HG03103 (cell line): ENCODE data around the gene ATP8B2.
"Not testable (repeated sequence)": the region's sequence is repeated elsewhere in the genome, so short reads cannot be mapped to it uniquely, and the experiment has no call there.

Experiments used
- ATAC-seq: cut with Tn5 transposase; IDR thresholded peaks from one replicate; pipeline ENCODE4 v1.9.1; 2021; ENCODE audit warnings: low read depth; ENCODE audit not compliant: unreplicated experiment

ATP8B2 gene

DNA sequence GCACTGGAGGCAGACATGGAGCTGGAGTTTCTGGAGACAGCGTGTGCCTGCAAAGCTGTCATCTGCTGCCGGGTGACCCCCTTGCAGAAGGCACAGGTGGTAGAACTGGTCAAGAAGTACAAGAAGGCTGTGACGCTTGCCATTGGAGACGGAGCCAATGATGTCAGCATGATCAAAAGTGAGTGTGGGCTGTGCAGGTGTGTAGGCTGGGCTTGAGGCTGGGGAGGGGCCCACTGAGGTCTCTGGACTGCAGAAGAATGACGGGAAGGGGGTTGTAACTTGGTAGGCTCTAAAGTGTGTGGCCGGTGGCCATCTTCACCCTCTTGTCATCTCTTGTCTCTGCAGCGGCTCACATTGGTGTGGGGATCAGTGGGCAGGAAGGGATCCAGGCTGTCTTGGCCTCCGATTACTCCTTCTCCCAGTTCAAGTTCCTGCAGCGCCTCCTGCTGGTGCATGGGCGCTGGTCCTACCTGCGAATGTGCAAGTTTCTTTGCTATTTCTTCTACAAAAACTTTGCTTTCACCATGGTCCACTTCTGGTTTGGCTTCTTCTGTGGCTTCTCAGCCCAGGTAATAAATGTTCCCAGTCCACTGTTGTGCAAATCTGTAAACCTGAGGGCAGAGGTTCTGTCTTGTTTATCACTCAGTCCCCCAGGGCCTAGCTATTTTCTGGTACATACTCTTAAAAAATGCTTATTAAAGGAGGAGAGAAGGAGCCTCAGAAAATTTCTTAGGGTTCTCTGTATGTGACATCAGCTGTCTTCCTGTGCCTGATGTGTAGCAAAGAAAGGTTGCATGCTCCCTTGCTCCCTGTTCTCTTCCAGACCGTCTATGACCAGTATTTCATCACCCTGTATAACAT, 19.9 kb downstream of the ATP8B2 start:
- no peak for ATAC-seq

- no peak for ATAC-seq
Observed at GRCh38 chr1:154346276-154346917, 21.1 kb downstream of the ATP8B2 start.

DNA sequence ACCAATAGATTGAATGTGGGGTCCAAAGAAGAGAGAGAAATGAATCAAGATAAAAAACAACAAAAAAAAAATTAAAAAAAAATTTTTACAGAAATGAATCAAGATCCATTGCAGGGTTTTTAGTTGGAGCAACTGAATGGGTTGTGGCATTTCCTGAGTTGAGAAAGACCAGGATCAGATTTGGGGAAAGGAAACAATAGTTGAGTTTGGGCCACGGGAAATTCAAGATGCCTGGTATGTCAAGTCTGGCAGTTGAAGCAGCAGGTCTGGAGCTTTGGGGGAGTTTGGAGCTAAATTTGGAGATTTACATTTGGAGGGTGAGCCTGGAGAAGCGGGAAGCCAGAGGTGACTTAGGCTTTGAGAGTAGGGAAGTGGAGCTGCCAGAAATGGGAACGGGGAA, 22.6 kb downstream of the ATP8B2 start:
- ATAC-seq: no peak

- ATAC-seq: no peak
Observed at GRCh38 chr1:154348429-154349076, 23.2 kb downstream of the ATP8B2 start.

- ATAC-seq: no peak
Observed at GRCh38 chr1:154349121-154349520, 23.8 kb downstream of the ATP8B2 start.

DNA sequence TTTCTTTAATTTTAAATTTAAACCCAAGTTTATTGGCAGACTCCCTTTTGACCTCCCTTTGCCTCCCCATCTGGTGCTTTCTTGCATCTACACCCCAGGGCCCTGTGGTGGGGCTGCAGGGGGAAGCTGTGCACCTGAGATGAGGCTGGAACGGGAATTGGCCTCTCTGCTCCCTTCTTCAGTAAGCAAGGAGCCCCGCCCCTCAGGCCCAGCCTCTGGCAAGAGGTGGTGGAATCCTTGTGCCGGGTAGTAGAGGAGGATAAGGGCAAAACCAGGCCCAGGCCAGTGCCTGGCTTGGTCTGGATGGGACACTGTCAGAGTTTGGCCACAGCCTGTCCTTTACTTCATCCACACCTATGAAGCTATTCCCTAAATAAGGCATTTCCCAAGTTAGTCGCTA, 25.1 kb downstream of the ATP8B2 start:
- no peak for ATAC-seq

DNA sequence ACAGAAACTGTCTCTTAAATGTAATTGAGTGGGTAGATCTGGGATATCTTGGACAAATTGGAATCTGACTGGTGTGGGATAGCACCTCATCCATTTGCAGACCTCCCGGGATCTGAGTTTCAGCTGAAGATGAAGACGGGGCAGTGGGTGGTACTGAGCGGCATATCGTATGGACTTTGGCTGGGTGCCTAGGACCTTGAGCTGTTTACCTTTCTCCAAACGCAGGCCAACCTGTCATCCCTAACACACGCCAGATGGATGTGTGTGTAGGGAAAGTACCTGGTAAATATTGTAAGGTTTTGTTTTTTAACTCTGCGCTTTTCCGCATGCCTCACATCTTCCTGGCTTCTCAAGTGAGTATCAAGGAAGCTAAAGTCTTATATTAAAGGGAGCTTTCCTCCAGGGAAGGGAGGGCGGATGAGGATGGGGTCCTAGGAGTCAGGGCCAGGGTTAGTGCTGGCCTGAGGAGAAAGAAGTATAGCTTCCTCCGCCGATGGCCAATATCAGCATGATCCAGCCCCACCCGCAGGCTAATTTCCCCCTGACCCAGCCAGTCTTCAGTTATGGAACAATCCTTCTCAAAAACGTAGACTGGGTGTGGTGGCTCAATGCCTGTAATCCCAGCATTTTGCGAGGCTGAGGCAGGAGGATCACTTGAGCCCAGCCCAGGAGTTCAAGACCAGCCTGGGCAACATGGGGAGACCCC, 26.2 kb downstream of the ATP8B2 start:
- ATAC-seq: no peak

DNA sequence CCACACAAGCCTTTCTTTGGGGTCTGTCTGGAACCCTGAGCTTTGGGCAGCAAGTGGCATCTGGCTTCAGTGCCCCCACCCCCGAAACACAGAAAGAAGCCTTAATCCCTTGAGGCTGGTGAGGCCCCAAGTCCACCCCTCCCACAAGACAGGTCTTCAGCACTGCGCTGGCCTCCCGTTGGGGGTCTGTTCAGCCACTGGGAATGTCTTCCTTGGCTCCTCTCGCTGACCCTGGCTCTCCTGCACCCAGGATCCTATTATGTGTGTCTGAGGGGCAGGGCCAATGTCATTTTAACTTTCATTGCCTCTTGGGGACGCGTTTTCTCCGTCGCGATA, 26.9 kb downstream of the ATP8B2 start:
- no peak for ATAC-seq

DNA sequence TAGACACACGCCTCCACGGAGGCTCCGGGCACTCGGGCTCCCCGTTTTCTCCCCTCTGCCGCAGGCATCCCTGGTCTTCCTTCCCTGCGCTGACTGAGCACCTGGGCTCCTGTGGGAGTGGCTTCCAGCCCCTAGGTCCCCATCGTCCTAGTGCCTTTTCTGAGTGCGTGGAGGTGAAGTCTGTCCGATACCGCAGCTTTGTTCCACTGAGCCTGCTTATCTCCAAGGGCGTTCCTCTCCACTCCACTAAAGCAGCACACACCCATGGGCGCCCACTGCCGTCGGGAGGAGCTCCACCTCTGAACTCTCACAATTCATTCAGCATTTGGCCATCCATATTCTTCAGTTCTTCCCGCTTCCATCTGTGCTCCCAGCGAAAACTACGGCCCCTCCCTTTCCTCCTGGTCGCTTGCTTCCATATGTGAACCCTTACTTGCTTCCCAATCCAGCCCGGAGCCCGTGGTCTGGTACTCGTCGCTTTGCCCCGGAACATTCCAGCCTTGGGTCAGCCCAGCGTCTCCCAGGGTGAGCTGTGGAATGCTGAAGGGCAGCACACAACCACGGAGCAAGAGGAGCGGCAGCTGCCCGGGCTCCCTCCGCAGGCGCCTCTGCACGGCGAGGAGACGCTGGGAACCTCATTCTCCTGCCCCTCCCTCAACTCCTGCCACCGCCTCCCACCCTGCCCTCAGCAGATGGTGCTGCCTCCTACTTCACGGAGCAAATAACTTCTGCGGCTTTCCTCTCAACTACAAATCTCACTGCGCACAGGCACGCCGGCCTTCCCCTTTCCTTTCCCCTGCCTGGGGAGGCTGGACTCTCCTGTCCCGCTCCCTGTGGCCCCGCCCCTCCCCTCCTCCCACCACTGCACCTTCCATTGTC, 27.5 kb downstream of the ATP8B2 start:
- ATAC-seq: no peak

DNA sequence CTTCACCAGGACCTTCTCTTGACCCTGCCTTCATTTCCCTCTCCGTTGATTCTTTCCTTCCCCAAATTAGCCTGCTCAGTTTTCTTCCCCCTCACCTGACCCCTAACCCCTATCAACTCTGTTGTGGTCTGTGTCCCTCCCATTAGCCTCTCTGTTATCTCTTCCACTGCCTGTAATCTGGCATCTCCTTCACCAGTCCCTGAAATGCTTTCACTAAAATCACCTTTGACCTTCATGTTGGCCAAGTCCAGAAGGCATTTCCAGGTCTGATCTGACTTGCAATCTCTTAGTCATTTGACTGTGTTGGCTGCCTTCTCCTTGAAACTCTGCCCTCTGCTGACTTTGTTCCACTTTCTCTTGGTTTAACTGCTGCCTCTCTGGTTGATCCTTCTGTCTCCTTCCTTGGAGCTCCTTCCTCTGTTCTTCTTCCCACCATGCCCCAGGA, 28.2 kb downstream of the ATP8B2 start:
- ATAC-seq: no peak

DNA sequence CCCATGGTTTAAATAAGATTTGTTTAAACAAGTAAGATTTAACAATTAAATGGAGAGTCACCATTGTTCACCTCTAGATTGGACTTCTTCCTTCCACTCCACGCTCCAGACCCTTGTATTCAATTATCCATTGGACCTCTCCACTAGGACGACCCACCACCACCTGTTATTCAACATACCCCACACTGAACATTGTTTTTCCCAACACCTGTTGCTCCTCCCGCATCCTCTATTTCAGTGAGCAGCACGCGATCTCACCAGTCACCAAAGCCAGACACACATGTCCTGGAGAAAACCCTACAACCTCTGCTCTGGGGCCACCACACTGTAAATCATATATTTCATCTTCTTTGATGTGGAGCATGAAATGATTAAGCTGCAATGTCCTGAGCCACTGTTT, 28.6 kb downstream of the ATP8B2 start:
- no peak for ATAC-seq

DNA sequence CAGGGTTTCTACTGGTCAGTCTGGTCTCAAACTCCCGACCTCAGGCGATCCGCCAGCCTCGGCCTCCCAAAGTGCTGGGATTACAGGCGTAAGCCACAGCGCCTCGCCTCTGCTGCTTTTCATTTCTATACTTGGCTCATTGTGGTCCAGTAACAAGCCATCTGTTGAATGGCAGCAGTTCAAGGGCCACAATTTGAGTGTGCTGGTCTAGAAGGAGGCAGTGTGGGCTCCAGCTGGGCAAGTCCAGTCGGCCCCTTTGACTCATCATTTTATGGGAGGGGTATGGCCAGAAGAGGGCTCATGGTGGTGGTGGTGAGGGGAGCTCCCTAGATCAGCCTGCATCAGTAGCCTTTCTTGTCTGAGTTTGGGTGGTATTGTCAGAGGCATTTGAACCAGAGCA, 33.2 kb downstream of the ATP8B2 start:
- ATAC-seq: no peak

DNA sequence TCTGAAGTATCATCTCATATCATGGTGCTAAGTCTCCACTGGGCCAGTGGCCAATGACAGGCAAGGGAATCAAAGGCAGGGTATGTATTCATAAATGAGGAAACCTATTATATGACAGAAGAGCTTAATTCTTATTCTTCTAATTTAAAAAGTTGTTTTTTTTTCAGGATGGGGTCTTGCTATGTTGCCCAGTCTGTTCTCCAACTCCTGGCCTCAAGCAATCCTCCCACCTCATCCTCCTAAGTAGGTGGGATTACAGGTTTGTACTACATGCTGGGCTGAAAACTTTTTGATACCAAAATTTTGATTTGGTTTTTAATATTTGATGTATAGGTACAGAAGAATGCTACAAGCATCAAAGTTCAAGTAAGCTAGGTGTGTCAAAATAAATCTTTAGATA, 35.0 kb downstream of the ATP8B2 start:
- ATAC-seq: no peak

DNA sequence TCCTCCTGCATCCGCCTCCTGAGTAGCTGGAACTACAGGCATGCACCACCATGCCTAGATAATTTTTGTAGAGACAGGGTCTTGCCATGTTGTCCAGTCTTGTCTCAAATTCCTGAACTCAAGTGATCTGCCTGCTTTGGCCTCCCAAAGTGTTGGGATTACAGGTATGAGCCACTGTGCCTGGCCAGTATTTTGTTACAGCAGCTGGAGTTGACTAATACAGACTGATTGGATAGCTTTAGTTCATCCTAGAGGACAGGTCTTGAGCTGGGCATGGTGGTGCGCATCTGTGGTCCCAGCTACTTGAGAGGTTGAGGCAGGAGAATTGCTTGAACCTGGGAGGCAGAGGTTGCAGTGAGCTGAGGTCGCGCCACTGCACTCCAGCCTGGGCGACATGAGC, 35.6 kb downstream of the ATP8B2 start:
- ATAC-seq: not testable (repeated sequence)

DNA sequence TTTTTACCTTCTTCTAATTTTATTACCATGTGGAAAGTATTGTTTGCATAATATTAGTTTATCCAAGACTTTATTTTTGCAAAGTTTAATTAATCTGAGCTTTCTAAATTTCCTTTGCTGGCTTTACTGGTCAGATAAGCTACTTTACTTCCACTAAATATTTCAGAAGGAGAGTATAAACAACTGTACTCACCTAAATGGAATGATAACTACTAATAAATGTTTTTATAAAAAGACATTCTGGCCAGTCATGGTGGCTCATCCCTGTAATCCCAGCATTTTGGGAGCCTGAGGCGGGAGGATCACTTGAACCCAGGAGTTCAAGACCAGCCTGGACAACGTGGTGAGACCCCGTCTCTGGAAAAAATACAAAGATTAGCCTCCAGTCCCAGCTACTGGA, 36.0 kb downstream of the ATP8B2 start:
- no peak for ATAC-seq

GRCh38 chr1:154371436-154371835, 46.1 kb downstream of the ATP8B2 start:
- no peak for ATAC-seq

DNA sequence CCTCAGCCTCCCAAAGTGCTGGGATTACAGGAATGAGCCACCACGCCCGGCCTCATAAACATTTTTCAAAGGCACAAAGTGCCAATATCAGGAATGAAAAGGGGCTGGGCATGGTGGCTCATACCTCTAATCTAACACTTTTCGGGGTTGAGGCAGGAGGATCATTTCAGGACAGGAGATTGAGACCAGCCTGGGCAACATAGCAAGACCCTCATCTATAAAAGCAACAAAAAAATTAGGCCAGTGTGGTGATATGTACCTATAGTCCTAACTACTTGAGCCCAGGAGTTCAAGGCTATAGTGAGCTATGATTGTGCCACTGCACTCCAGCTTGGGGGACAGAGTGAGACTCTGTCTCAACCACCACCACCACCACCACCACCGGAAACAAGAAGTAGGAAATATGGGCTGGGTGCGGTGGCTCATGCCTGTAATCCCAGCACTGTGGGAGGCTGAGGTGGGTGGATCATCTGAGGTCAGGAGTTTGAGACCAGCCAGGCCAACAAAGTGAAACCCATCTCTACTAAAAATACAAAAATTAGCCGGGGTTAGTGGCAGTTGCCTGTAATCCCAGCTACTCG, 48.5 kb downstream of the ATP8B2 start:
- ATAC-seq: not testable (repeated sequence)

- ATAC-seq: no peak
Observed at GRCh38 chr1:154379301-154379700, 54.0 kb downstream of the ATP8B2 start.

- no peak for ATAC-seq
Observed at GRCh38 chr1:154384650-154385489, 59.5 kb downstream of the ATP8B2 start.
